Astrocyte (in vitro differentiated cells and primary cell): ENCODE data around the gene KLHL30. TPM values are rescaled to one million over a fixed set of nuclear protein-coding genes. Genes with fewer than 3 reads are reported as not detected.

Experiments used
- DNase-seq: peaks from one replicate; pipeline ENCODE4 v3.0.0-alpha.2; 2010; ENCODE audit warnings: low read depth
- FAIRE-seq: peaks from 2 replicates; lab custom pipeline; 2011; peaks lifted over from hg19 to GRCh38; lab: Jason Lieb, UNC
- H2AFZ ChIP-seq: 2 replicates; pipeline ENCODE4 v1.6.0; 2012; ENCODE audit warnings: low read depth, low read length, inconsistent platforms
- H3K27ac ChIP-seq: 2 replicates; pipeline ENCODE4 v1.5.1; 2011; ENCODE audit warnings: low read depth, low read length, inconsistent platforms
- H3K27me3 ChIP-seq: 2 replicates; pipeline ENCODE4 v1.6.0; 2011; ENCODE audit warnings: low read length, inconsistent platforms; ENCODE audit not compliant: insufficient read depth
- H3K36me3 ChIP-seq: 2 replicates; pipeline ENCODE4 v1.5.1; 2011; ENCODE audit warnings: low read length, inconsistent platforms; ENCODE audit not compliant: insufficient read depth
- H3K4me1 ChIP-seq: 2 replicates; pipeline ENCODE4 v1.5.1; 2011; ENCODE audit warnings: low read length, inconsistent platforms; ENCODE audit not compliant: insufficient read depth
- H3K4me2 ChIP-seq: 2 replicates; pipeline ENCODE4 v1.6.0; 2012; ENCODE audit warnings: low read length, inconsistent platforms
- H3K4me3 ChIP-seq: 2 replicates; pipeline ENCODE4 v1.5.1; 2011; ENCODE audit warnings: low read depth, mild to moderate bottlenecking, low read length, inconsistent platforms; ENCODE audit not compliant: insufficient read depth
- H3K79me2 ChIP-seq: 2 replicates; pipeline ENCODE4 v1.6.0; 2012; ENCODE audit warnings: mild to moderate bottlenecking, low read length, inconsistent platforms; ENCODE audit not compliant: insufficient read depth
- H3K9ac ChIP-seq: 2 replicates; pipeline ENCODE4 v1.6.0; 2012; ENCODE audit warnings: mild to moderate bottlenecking, low read length, inconsistent platforms
- H3K9me3 ChIP-seq: 2 replicates; pipeline ENCODE4 v1.5.1; 2012; ENCODE audit warnings: low read depth, mild to moderate bottlenecking, low read length, inconsistent platforms; ENCODE audit not compliant: insufficient read depth
- H4K20me1 ChIP-seq: 2 replicates; pipeline ENCODE4 v1.6.0; 2012; ENCODE audit warnings: low read length, inconsistent platforms; ENCODE audit not compliant: insufficient read depth
- H3K27ac Mint-ChIP-seq: one replicate; pipeline ENCODE4 v1.8.0; 2021; ENCODE audit warnings: mild to moderate bottlenecking, mixed read lengths; ENCODE audit not compliant: unreplicated experiment
- H3K27me3 Mint-ChIP-seq: one replicate; pipeline ENCODE4 v1.8.0; 2021; ENCODE audit warnings: low read depth, mixed read lengths; ENCODE audit not compliant: unreplicated experiment
- H3K36me3 Mint-ChIP-seq: one replicate; pipeline ENCODE4 v1.8.0; 2021; ENCODE audit warnings: low read depth, mixed read lengths; ENCODE audit not compliant: unreplicated experiment
- H3K4me1 Mint-ChIP-seq: one replicate; pipeline ENCODE4 v1.8.0; 2021; ENCODE audit warnings: low read depth, mixed read lengths; ENCODE audit not compliant: unreplicated experiment
- H3K4me3 Mint-ChIP-seq: one replicate; pipeline ENCODE4 v1.8.0; 2021; ENCODE audit warnings: mild to moderate bottlenecking, moderate library complexity, mixed read lengths; ENCODE audit not compliant: unreplicated experiment
- H3K9me3 Mint-ChIP-seq: one replicate; pipeline ENCODE4 v1.8.0; 2021; ENCODE audit warnings: mild to moderate bottlenecking, mixed read lengths; ENCODE audit not compliant: unreplicated experiment
- EZH2 ChIP-seq: IDR thresholded peaks from 2 replicates; pipeline ENCODE4 v1.6.1; 2012; ENCODE audit warnings: mild to moderate bottlenecking, low read length, inconsistent platforms; ENCODE audit not compliant: insufficient read depth
- total RNA-seq: library from RNA; stranded (reverse); gene quantifications from 2 replicates; pipeline ENCODE4 v1.2.1, GENCODE V29; 2021
- TF ChIP-seq, protein P1 (sequence below): IDR thresholded peaks from 2 replicates; pipeline ENCODE4 v1.5.1; 2011; ENCODE audit warnings: low read depth, mild to moderate bottlenecking, inconsistent platforms, low read length, moderate library complexity; ENCODE audit not compliant: insufficient read depth

Gene KLHL30
- total RNA-seq, 1 donor from 2014 or later = 0.59 TPM

DNA sequence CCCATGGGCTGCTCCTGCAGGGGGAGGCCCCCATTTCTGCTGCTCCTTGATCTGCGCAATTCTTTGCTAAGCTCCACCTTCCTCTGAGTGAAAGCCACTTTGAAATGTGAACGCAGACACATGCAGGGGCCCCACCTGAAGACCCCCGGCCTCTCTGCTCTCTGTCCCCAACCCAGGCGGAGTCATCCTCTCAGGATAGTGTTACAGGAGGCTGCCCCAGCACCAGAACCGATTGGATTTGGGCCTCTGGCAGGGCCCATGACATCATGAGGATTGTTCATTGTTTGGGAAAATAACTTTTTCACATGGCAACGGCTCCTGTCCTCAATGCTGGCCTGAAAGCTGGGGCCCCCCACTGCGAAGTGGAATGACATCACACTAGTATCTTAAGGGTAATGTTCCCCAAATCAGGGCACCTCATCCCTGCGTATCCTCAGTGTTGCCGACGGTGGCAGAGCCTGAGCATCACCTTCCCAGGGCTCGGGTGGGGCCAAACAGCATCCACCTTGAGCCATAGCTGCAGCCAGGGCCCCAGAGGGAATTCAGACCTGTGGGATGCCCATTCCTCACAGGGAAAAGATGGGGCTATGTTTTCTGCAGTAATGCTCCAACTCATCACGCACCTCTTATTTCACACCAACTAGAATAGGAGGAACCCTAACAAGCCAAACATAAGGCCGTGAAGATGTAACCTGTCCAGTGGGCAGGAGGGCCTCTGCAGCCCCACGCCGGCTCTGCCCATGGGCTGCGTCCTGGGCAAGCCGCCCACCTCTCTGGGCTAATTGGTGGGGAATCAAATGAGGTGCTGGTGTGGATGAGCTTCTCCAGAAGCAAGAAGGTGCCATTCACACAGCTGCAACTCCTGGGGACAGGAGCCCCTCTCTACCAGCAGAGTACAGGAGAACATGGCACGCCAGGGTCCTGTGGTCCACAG lies 17.6 kb downstream of the KLHL30 start:
- no peak overlapping the region for H3K27ac Mint-ChIP-seq
- H2AFZ ChIP-seq = peak overlapping the region; percentile 6

DNA sequence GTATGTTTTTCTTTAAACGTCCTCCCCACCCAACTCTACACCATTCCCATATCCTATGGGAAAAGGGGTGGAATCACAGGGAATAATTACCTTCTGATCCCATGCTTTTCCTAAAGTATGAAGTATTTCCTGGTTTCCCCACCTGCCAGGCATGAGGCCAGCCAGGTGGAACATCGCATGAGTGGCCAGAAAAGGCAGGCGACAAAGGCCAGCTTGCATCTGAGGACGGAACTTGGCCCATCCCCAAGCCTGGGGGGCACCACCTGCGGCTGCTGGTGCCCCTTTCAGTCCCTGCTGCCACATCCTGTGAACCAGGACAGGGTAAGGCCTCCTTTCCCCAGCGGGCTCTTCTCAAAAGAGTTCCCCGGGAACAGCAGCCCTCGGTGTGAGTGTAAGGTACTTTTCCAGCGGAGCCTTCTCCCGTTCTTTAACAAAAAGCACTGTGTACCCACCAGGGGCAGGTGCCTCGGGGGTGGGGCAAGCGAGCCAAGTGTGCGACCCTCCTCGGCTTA lies 19.1 kb downstream of the KLHL30 start:
- H3K27me3 Mint-ChIP-seq = peaks cover 15% of the 10 kb centered on the region
- H3K36me3 Mint-ChIP-seq = peaks cover 2% of the 10 kb centered on the region
- Histone ChIP-seq H3K36me3 (no peaks in the 10 kb centered on the region), H3K27ac (no peak overlapping the region), H3K4me1 (peaks cover 10% of the 10 kb centered on the region), H3K27me3 (no peaks in the 10 kb centered on the region), H2AFZ (no peak overlapping the region), H3K9me3 (no peaks in the 10 kb centered on the region), H3K9ac (no peak overlapping the region), H4K20me1 (no peaks in the 10 kb centered on the region), H3K4me3 (no peak overlapping the region), H3K4me2 (no peak overlapping the region), H3K79me2 (no peaks in the 10 kb centered on the region)
- TF ChIP-seq, protein P1, sequence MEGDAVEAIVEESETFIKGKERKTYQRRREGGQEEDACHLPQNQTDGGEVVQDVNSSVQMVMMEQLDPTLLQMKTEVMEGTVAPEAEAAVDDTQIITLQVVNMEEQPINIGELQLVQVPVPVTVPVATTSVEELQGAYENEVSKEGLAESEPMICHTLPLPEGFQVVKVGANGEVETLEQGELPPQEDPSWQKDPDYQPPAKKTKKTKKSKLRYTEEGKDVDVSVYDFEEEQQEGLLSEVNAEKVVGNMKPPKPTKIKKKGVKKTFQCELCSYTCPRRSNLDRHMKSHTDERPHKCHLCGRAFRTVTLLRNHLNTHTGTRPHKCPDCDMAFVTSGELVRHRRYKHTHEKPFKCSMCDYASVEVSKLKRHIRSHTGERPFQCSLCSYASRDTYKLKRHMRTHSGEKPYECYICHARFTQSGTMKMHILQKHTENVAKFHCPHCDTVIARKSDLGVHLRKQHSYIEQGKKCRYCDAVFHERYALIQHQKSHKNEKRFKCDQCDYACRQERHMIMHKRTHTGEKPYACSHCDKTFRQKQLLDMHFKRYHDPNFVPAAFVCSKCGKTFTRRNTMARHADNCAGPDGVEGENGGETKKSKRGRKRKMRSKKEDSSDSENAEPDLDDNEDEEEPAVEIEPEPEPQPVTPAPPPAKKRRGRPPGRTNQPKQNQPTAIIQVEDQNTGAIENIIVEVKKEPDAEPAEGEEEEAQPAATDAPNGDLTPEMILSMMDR = no peak
- TF ChIP-seq EZH2 = no peak
- H3K9me3 Mint-ChIP-seq = peaks cover 3% of the 10 kb centered on the region
- H3K27ac Mint-ChIP-seq = no peak overlapping the region
- DNase-seq (no peak), FAIRE-seq (no peak)
- H3K4me1 Mint-ChIP-seq = peaks cover 1% of the 10 kb centered on the region
- no peak overlapping the region for H3K4me3 Mint-ChIP-seq

More for the DNA sequence above, 17.6 kb downstream of the KLHL30 start:
- no peaks in the 10 kb centered on the region for H3K79me2 ChIP-seq
- no peaks in the 10 kb centered on the region for H3K9me3 ChIP-seq
- H3K9me3 Mint-ChIP-seq = peaks cover 3% of the 10 kb centered on the region
- no peaks in the 10 kb centered on the region for H3K36me3 ChIP-seq
- H4K20me1 ChIP-seq = no peaks in the 10 kb centered on the region
- no peak for FAIRE-seq
- H3K4me3 Mint-ChIP-seq = no peak overlapping the region
- H3K4me3 ChIP-seq = no peak overlapping the region
- H3K9ac ChIP-seq = peak overlapping the region; percentile 26
- H3K27me3 ChIP-seq = no peaks in the 10 kb centered on the region
- peaks cover 9% of the 10 kb centered on the region for H3K27me3 Mint-ChIP-seq
- no peak overlapping the region for H3K4me2 ChIP-seq
- H3K27ac ChIP-seq = no peak overlapping the region
- peaks cover 2% of the 10 kb centered on the region for H3K36me3 Mint-ChIP-seq
- TF ChIP-seq EZH2 = no peak
- TF ChIP-seq, protein P1 = no peak
- H3K4me1 ChIP-seq = peaks cover 10% of the 10 kb centered on the region
- DNase-seq = no peak
- peaks cover 1% of the 10 kb centered on the region for H3K4me1 Mint-ChIP-seq
